GM19452 (cell line): Measurements from ENCODE around the gene EHD1.

Experiments used
- ATAC-seq: cut with Tn5 transposase; IDR thresholded peaks from one replicate; pipeline ENCODE4 v1.9.1; 2021; ENCODE audit not compliant: unreplicated experiment

Gene EHD1

GRCh38 chr11:64891880-64892279 is 13.5 kb upstream of the EHD1 start:
- no peak for ATAC-seq

- no peak for ATAC-seq
Measured at GRCh38 chr11:64891215-64891848, 12.9 kb upstream of the EHD1 start.

- no peak for ATAC-seq
Measured at GRCh38 chr11:64890522-64890939, 12.1 kb upstream of the EHD1 start.

GRCh38 chr11:64888729-64889511 is 10.5 kb upstream of the EHD1 start:
- no peak for ATAC-seq

GRCh38 chr11:64888406-64888728 is 9.9 kb upstream of the EHD1 start:
- no peak for ATAC-seq

- ATAC-seq = peak; percentile 66
Measured at GRCh38 chr11:64887757-64888405, 9.5 kb upstream of the EHD1 start.

GRCh38 chr11:64887234-64887756 is 8.9 kb upstream of the EHD1 start:
- no peak for ATAC-seq

GRCh38 chr11:64885367-64886286 is 7.2 kb upstream of the EHD1 start:
- ATAC-seq = no peak

- ATAC-seq = no peak
Measured at GRCh38 chr11:64884019-64884418, 5.6 kb upstream of the EHD1 start.

- no peak for ATAC-seq
Measured at GRCh38 chr11:64883575-64883974, 5.2 kb upstream of the EHD1 start.

GRCh38 chr11:64882243-64882642 is 3.8 kb upstream of the EHD1 start:
- ATAC-seq = no peak

GRCh38 chr11:64881476-64881875 is 3.1 kb upstream of the EHD1 start:
- no peak for ATAC-seq

GRCh38 chr11:64880240-64881001 is 2.0 kb upstream of the EHD1 start:
- no peak for ATAC-seq

GRCh38 chr11:64879244-64879900 is 951 bp upstream of the EHD1 start:
- no peak for ATAC-seq

GRCh38 chr11:64878223-64878493 is 263 bp downstream of the EHD1 start:
- no peak for ATAC-seq

GRCh38 chr11:64877390-64878222 is 815 bp downstream of the EHD1 start:
- ATAC-seq = no peak

GRCh38 chr11:64876835-64877341 is 1.5 kb downstream of the EHD1 start:
- ATAC-seq = no peak

GRCh38 chr11:64876229-64876750 is 2.1 kb downstream of the EHD1 start:
- ATAC-seq = no peak
